ENCODE measurements around the gene WDR72.

Gene WDR72

DNA sequence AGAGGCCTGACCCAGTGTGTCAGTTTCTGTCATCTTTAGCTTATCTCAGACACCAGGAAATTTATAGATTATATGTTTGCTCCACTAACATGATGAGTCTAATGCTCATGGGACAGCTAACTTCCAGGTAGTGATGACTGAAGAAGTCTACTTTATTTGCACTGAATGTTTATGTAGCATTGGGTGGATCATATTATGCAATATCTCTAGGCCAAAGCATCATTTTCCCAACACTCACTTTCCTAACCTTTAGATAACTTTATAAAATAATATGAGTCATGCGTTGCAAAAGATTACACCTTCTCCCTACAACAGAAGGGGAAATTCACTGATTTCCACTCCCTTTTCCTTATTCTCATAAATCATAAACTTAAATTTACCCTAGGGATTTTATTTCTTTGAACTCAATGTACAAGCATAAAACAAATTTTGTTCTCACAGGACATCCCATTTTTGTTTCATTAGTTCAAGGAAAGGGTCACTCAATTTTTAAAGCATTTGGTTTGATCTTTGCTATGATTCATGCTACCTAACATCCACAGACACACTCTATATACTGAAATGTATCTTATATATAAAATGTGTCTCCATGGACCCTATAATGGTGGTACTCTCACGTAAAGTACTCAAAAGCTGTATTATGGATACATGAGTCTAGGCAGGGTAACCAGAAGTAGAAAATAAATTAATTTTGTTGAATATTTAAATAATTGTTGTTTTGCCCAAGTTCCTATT is 225.2 kb downstream of the WDR72 start:
- no peak overlapping the region for H3K4me3 ChIP-seq (ENCODE audit: low read depth, low read length)
- DNase-seq (ENCODE audit: low read depth): no peak
- TF ChIP-seq, protein P1, sequence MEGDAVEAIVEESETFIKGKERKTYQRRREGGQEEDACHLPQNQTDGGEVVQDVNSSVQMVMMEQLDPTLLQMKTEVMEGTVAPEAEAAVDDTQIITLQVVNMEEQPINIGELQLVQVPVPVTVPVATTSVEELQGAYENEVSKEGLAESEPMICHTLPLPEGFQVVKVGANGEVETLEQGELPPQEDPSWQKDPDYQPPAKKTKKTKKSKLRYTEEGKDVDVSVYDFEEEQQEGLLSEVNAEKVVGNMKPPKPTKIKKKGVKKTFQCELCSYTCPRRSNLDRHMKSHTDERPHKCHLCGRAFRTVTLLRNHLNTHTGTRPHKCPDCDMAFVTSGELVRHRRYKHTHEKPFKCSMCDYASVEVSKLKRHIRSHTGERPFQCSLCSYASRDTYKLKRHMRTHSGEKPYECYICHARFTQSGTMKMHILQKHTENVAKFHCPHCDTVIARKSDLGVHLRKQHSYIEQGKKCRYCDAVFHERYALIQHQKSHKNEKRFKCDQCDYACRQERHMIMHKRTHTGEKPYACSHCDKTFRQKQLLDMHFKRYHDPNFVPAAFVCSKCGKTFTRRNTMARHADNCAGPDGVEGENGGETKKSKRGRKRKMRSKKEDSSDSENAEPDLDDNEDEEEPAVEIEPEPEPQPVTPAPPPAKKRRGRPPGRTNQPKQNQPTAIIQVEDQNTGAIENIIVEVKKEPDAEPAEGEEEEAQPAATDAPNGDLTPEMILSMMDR (IDR thresholded peaks at IDR 0.05; ENCODE audit: low read depth, low read length): no peak
- TF ChIP-seq MYC (IDR thresholded peaks at IDR 0.05; ENCODE audit: low read depth, low read length) (no peak), POLR2A (IDR thresholded peaks at IDR 0.05; ENCODE audit: extremely low read depth, insufficient read length) (no peak), MAX (IDR thresholded peaks at IDR 0.05; ENCODE audit: low read depth, low read length) (no peak)

DNA sequence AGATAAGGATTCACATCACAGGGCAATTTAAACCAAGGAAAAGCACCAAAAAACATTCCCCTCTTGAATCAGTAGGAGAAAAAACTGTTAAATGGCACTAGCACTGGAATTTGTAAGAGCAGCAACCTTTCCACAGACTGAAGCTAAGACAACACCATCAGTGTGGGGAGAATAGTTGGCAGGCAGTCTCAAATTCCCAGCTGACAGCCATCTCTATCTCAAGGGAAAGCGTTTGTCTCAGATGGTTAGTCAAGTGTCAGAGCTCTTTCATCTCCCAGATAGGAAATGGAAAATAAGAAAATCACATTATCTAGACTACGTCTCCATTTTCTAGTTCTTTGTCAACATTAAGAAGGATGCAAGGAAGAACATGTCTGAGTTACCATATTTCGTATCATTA is 228.7 kb downstream of the WDR72 start:
- TF ChIP-seq MAX (IDR thresholded peaks at IDR 0.05; ENCODE audit: low read depth, low read length) (no peak), POLR2A (IDR thresholded peaks at IDR 0.05; ENCODE audit: extremely low read depth, insufficient read length) (no peak), MYC (IDR thresholded peaks at IDR 0.05; ENCODE audit: low read depth, low read length) (no peak)
- TF ChIP-seq, protein P1 (IDR thresholded peaks at IDR 0.05; ENCODE audit: low read depth, low read length): no peak
- no peak overlapping the region for H3K4me3 ChIP-seq (ENCODE audit: low read depth, low read length)
- no peak for DNase-seq (ENCODE audit: low read depth)

DNA sequence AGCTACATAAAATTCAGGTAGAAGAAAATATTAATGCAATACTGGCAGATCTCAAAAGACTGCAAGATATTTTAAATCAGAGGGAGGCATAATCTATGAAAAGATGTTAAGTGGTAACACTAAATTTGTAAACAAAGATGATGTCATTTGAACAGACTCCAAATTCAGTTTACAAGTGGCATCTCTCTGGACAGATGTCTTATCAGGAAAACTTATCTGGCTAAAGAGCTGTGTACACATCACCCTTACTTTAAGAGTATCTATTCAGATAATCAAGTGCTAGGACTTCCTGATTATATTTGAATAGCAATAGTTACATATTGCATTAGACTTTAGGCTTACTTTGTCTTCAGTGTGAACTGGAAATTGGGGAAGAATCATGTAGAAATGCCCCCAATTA is 231.5 kb downstream of the WDR72 start:
- no peak for TF ChIP-seq MAX (IDR thresholded peaks at IDR 0.05; ENCODE audit: low read depth, low read length)
- TF ChIP-seq POLR2A (IDR thresholded peaks at IDR 0.05; ENCODE audit: extremely low read depth, insufficient read length): no peak
- TF ChIP-seq, protein P1 (IDR thresholded peaks at IDR 0.05; ENCODE audit: low read depth, low read length): no peak
- TF ChIP-seq MYC (IDR thresholded peaks at IDR 0.05; ENCODE audit: low read depth, low read length): no peak
- DNase-seq (ENCODE audit: low read depth): no peak
- no peak overlapping the region for H3K4me3 ChIP-seq (ENCODE audit: low read depth, low read length)

- no peak for TF ChIP-seq MAX (IDR thresholded peaks at IDR 0.05; ENCODE audit: low read depth, low read length)
- TF ChIP-seq POLR2A (IDR thresholded peaks at IDR 0.05; ENCODE audit: extremely low read depth, insufficient read length): no peak
- TF ChIP-seq MYC (IDR thresholded peaks at IDR 0.05; ENCODE audit: low read depth, low read length): no peak
- TF ChIP-seq, protein P1 (IDR thresholded peaks at IDR 0.05; ENCODE audit: low read depth, low read length): no peak
- no peak overlapping the region for H3K4me3 ChIP-seq (ENCODE audit: low read depth, low read length)
- no peak for DNase-seq (ENCODE audit: low read depth)
These were observed 233.6 kb downstream of the WDR72 start for GRCh38 chr15:53525894-53526293.

DNA sequence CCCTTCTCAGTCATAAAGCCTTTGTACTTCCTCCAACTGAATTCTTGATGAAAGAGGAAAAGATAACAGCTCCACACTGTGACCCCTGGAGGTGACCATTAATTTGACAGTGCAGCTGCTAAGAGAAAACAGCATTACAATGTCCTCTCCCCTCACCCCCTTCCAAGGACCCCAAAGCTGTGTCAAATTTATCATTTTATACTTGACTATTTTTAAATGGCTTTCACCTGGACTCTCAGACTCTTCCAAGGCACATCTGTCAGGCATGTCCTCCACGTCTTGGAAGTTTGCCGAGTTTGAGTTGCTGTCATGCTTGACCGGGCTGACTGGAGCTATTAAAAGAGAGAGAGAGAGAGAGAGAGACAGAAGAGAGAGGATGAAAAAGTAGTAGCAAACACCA is 236.5 kb downstream of the WDR72 start:
- no peak for DNase-seq (ENCODE audit: low read depth)
- no peak overlapping the region for H3K4me3 ChIP-seq (ENCODE audit: low read depth, low read length)

More for the DNA sequence above, 236.5 kb downstream of the WDR72 start:
- no peak for TF ChIP-seq MYC (IDR thresholded peaks at IDR 0.05; ENCODE audit: low read depth, low read length)
- TF ChIP-seq, protein P1 (IDR thresholded peaks at IDR 0.05; ENCODE audit: low read depth, low read length): no peak
- no peak for TF ChIP-seq POLR2A (IDR thresholded peaks at IDR 0.05; ENCODE audit: extremely low read depth, insufficient read length)
- no peak for TF ChIP-seq MAX (IDR thresholded peaks at IDR 0.05; ENCODE audit: low read depth, low read length)

Measured in NB4 (cell line).